NCI-H82 (cell line): ENCODE results near the gene VANGL2.

Experiments used
- DNase-seq: peaks from one replicate; lab custom pipeline; 2025; lab: John Stamatoyannopoulos, UW

VANGL2 gene

DNA sequence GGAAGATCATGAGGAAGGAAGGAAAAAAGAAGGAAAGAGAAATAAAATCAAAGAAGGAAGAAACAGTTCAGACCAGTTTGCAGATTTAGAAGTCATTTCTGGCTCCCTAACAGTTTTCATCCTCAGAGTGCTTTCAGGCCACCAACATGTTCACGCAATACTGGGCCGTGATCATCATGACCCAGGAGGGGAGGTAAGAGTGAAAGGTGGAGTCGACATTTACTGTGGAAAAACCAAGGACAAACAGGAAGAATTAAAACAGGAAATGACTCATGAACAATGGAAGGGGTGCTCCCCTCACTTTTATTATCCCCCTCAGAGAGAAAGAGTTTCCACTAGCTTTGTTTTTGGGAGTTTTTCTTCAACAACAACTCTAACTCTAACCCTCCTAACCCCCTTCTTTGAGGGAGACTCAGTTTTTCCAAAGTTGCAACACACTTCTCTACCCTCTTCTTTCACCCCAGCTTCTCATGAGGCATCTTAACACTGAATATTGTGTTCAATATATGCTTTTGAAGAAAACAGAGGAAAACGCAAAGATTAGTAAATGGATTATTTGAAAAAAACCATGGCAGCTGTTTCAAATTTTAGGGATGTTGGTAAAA lies 60.4 kb downstream of the VANGL2 start:
- no peak for DNase-seq

DNA sequence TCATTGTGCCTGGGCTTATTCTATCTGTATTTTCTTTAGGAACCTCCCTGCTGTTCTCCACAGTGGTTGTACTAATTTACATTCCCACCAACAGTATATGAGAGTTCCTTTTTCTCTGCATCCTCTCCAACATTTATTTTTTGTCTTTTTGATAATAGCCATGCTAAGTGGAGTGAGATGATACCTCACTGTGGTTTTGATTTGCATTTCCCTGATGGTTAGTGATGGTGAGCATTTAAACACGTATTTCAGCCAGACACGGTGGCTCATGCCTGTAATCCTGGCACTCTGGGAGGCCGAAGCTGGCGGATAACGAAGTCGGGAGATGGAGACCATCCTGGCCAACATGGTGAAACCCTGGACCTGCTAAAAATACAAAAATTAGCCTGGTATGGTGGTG lies 64.8 kb downstream of the VANGL2 start:
- no peak for DNase-seq

DNA sequence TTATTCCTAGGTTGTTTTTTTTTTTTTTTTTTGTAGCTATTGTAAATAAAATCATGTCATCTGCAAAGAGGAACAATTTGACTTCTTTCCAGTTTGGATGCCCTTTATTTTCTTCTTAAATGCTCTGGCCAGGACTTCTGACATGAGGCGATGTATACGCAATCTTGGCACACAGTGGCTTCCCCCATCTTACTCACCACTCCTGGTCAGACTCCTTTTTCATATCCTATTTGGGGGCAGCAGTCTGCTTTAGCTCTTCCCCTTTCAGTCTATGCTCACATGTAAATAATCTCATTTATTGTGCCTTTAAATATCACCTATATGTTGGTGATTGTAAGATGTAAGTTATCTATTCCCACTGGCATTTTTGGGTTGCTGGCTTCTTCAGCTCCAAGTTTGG lies 66.6 kb downstream of the VANGL2 start:
- no peak for DNase-seq

DNA sequence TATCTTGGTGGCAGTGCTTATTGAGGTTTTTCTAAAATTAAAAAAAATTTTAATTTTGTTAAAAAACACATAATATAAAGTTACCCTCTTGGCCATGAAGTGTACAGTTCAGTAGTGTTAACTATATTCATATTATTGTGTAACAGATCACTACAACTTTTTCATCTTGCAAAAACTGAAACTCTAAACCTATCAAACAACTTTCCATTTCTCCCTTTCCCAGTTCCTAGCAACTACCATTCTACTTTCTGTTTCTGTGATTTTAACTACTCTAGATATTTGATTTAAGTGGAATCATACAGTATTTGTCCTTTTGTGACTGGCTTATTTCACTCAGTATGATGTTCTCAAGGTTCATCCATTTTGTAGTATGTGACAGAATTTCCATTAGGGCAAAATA lies 67.2 kb downstream of the VANGL2 start:
- DNase-seq: no peak

DNA sequence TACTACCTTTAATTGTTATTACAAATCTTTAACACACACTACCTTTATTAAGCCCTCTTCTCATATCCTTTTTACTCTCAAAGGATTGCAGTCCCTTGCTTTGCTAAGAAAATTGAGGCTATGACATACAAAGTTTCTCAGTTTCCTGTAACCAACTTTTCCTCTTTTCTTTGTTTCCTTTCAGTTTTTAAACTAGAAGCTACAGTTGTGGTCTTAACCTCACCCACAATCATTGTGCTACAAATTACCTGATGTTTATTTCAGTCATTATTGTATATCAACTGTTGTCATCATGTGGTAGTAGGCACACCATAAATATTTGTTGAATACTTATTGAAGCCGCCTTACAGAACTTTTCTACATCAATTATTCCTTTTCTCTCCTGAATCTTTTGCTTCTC lies 70.9 kb downstream of the VANGL2 start:
- no peak for DNase-seq

DNA sequence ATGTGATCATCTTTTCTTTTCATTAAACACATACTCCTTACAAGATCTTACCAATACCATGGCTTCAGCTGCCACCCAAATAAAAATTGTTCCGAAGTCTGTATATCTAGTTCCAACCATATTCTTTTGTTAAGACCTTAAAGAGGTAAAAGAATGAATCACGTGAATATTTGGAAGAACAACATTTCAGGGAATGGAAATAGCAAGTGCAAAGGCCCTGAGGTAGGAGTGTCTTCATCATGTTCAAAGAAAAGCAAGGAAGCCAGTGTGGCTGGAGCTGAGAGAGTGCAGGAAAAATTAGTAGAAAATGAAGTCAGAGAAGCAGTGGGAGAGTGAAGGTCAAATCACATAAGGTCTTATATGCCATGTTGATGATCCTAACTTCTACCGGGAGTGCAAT lies 71.7 kb downstream of the VANGL2 start:
- DNase-seq: no peak

DNA sequence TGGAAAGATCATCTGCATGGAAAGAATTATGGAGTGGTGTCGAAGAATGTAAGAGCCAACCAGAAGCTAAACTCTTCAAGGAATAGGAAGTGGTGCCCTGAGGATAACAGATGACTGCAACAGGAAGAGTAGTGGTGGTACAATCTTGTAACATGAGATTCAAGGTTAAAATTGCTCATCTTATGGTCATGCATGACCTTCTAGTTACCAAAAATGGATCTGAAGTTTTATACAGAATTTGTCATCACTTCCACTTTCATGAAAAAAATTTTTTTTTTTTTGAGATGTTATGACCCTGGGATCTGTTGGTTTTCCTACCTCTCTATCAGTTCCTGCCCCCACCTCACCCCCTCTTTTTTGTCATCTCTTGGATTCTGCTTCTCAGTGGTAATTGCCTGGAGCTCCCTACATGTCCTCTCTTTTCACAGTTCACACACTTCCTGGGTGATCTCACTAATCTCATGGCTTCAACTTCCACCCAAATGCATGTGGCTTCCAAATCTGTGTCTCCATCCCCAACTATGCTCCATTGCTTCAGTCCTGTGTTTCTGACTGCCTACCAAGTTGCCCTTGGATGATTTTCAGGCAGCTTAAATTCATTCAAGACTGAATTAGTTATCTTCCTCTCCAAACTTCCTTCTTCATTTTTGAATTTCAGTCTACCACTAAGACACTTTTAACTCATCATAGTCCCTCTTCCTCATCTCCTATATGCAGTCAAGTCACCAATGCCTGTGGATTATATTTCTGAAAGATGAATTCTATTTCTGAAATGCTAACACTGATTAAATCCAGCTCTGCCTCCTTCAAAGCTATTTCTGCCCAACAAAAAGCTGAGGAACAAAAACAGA lies 74.3 kb downstream of the VANGL2 start:
- no peak for DNase-seq
